NAMALWA (cell line): ENCODE measurements around the gene ZNF230.

Experiments
- DNase-seq: peaks from one replicate; pipeline ENCODE4 v3.0.0-alpha.2; 2015; ENCODE audit warnings: low spot score

ZNF230 gene

GRCh38 chr19:44002566-44003460, at the start of gene ZNF230:
Gene ZNF230, plus strand, starts transcription at chr19:44002957. Its CDS starts 4,122 bp downstream, at chr19:44007079.
- DNase-seq = peak; percentile 95

DNA sequence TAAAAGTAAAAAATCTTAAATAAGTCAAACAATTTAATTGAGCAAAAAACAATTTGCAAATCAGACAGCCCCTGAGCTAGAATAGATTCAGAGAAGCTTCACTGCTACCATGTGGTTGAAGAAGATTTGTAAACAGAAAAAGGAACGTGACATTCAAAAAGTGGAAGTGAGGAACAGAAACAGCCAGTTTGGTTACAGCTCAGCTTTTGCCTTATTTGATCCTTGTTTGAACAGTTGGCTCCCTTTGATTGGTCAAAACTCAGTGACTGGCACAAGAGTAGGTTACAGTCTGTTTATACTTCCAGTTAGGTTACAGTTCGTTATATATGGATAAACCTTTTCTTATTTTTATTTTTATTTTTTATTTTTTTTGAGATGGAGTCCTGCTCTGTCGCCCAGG, 45.9 kb upstream of the ZNF230 start:
- DNase-seq = peak; percentile 4

- no peak for DNase-seq
Observed at GRCh38 chr19:43957891-43958290, 44.9 kb upstream of the ZNF230 start.

DNA sequence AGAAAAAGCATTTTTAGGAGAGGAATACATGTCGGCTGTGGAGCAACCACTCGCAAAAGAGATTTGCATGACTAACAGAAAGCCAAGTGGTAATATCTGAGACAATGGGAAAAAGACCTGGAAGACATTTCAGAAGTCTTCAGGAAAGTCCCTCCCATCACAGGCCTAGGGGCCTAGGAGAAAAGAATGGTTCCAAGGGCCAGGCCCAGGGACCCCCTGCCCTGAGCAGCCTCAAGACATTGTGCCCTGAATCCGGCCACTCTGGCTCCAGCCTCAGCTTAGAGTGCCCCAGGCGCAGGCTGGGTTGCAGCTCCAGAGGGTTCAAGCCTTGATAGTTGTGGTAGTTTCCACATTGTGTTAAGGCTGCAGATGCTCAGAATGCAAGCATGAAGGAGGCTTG, 42.3 kb upstream of the ZNF230 start:
- no peak for DNase-seq

DNA sequence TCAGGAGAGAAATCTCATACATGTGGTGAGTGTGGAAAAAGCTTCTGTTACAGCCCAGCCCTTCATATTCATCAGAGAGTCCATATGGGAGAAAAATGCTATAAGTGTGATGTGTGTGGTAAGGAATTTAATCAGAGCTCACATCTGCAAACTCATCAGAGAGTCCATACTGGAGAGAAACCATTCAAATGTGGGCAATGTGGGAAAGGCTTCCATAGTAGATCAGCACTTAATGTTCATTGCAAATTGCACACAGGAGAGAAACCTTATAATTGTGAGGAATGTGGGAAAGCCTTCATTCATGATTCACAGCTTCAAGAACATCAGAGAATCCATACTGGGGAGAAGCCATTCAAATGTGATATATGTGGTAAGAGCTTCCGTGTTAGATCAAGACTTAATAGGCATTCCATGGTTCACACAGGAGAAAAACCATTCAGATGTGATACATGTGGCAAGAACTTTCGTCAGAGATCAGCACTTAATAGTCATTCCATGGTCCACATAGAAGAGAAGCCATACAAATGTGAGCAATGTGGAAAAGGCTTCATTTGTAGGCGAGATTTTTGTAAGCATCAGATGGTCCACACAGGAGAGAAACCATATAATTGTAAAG, 36.6 kb upstream of the ZNF230 start:
- no peak for DNase-seq

DNA sequence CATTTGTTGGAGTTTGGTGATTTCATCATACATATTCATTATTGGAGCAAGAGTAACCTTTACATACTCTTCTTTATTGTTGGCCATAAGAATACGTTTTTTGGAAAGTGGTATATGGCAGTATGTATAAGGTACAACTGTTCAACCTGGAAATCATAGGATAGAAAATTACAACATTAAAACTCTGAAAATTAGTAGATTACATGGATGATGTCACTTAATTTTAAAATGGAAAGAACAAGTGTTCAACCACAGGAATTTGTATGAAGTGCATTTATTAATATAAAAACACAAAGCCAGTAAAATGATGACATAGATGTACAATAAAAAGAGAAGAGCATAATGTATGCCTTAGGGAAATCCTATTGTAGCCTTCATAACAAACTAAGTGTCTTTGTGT, 26.0 kb upstream of the ZNF230 start:
- no peak for DNase-seq

DNA sequence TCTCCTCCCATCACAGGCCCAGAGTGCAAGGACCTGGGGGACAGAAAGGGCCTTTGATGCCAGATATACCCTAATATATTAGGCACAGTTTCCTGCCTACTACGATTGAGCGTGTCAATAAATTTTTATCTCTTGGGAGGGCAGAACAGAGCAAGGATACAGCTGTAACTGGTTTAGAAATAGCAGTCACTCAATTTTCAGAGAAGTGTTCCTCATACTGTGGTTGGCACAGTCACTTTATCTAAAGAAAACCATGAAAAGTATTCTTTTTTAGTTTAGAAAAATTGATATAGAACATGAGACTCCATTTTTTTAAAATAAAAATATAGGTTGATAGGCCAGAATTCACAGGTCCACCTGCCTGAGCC, 19.2 kb upstream of the ZNF230 start:
- DNase-seq = no peak

DNA sequence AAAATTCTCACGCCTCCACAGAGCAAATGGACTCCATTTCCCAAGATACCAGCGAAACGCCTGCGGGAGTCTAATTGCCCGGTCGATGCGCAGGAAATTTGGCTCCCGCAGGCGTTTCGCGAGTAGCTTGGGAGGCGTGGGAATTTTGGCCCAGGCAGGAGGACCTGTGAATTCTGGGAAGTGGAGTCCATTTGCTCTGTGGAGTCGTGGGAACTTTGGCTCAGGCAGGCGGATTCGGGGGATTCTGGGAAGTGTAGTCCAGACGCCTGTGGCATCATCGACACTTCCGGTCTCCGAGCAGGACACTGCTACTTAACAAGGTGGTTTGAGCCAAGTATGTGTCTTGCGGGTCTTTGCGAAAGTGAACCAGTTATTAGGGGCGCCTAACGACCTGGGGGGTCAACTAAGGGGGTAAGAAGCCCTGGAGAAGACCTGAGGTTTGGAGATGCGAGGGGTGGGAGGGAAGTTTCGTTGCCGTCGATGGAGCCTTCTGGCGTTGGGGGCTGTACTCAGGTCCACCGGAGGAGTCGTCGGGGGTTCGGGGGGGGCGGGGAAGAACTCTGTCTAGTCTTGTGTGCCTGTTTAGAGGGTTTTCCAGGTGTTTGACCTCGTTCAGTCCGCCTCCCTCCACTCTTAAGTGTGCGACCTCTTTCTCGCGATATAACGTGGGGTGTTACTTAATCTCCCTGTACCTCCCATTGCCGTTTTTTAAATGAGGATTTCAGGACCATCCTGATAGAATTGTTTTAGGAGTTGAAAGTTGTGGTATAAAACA, 18.7 kb upstream of the ZNF230 start, which contains the start of gene ZNF155:
ZNF155 (plus strand) TSS at position 277 of the 775 bp plus-strand sequence. CDS start 4,356 bp downstream, outside the sequence.
- no peak for DNase-seq

DNA sequence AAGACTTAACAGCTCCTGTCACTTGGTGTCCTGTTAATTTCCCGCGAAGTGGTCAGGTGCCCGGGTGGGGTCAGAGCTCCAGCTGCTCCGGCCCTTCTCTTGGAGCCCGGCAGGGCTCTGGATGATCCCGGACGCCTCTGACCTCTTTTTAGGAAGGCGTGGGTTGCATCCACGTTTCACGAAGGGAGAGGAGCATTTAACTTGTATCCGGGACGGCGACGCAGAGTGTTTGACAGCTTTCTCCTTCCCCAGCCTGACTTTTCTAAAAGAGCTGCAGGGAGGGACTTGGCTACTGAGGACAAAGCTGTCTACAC, 18.1 kb upstream of the ZNF230 start:
- no peak for DNase-seq

GRCh38 chr19:43997631-43998290, 5.0 kb upstream of the ZNF230 start:
- no peak for DNase-seq

DNA sequence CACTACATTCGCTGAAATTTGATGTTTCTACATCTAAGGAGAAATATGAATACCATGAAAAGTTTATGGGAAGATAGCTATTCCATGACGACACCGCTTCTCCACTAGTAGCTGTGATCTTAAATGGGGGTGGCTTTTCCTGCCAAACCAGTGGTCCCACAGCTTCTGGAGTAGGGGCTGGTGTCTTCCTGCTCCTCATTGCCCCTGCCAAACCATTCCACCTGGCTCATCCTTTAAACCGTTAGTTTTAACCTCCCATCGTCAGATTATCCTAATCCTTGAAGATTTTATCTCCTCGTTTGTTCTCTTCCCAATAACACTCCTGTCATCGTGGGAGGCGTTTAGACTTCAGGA, 568 bp upstream of the ZNF230 start:
- DNase-seq = no peak

DNA sequence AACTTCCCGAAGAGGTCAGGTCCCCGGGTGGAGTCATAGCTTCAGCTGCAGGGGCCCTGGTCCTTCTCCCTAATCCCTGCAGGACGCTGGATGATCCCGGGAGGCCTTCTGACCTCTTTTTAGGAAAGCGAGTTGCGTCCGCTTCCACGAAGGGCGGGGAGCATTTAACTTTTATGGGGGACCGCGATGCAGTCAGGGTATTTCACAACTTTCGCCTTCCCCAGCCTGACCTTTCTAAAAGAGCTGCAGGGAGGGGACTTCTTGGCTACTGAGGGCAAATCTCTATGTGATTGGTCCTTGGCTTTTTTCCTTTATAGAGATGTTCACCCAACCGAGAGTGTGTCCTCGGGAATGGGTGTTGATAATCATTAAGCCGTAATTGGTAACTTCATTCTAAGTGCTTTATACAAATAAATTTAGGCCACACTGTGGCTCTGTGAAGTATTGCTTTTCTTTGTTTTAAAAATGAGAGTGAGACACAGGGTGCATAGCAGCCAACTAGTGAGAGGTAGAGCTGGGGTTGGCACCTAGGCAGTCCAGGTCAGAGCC, 778 bp downstream of the ZNF230 start:
- DNase-seq = peak; percentile 48

- DNase-seq = no peak
Observed at GRCh38 chr19:44005973-44006372, 3.2 kb downstream of the ZNF230 start.

- DNase-seq = no peak
Observed at GRCh38 chr19:44007473-44007872, 4.7 kb downstream of the ZNF230 start.

GRCh38 chr19:44010468-44010867, 7.7 kb downstream of the ZNF230 start:
- no peak for DNase-seq

- no peak for DNase-seq
Observed at GRCh38 chr19:44019498-44019897, 16.7 kb downstream of the ZNF230 start.

- no peak for DNase-seq
Observed at GRCh38 chr19:44021221-44021620, 18.5 kb downstream of the ZNF230 start.

- no peak for DNase-seq
Observed at GRCh38 chr19:44024900-44025216, 22.1 kb downstream of the ZNF230 start.

DNA sequence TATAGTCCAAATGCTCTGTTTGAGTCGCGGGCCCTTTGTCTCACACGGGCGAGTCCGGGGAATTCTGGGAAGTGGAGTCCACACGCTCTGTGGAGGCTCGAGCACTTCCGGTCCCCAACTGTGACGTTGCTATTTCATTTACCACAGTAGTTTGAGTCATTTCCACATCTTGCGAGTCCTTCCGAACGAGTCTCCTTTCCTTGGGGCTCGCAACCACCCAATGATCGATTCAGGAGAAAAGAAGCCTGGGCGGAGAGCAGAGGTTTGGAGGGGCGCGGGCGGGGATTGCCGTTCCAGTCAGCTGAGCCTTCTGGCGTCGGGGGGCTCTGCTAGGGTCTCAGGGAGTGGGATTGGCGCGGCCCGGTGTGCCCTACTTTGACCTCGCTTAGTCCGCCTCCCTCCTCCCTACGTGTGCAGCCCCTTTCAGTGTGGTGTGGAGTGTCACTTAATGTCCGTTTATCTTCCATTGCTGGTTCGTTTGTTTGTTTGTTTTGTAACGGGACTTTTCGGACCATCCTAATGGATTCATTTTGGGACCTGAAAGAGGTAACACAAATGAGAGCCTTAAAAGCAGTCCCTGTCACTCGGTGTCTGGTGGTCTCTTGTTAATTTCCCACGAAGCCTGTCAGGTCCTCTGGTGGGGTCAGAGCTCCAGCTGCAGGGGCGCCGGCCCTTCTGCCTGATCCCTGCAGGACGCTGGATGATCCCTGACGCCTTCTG, 22.6 kb downstream of the ZNF230 start, which contains the start of gene ZNF222:
ZNF222 (plus strand) TSS at position 163 of the 720 bp plus-strand sequence; CDS start at position 221, 58 bp downstream.
- no peak for DNase-seq

DNA sequence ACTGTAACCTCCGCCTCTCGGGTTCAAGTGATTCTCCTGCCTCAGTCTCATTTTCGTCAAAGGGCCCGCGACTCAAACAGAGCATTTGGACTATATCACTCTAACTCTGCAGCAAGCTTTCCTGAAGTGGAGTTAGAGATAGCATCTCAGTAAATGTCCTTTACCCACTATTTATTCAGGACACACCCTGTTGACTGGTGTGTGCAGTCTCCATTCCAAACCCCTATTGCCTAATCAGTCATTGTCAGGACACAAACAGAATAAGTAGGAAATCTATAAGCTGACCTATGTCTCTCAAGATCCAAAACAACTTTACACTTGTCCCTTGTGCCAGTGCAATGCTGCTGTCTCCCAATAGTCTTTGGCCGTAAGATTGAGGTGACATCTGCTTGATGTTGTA, 23.9 kb downstream of the ZNF230 start:
- no peak for DNase-seq

GRCh38 chr19:44032001-44032610, 29.3 kb downstream of the ZNF230 start:
- DNase-seq = no peak
